ENCODE results near the gene QTRT2. TPM values are rescaled to one million over a fixed set of nuclear protein-coding genes. Genes with fewer than 3 reads are reported as not detected.

QTRT2 gene
- total RNA-seq, 2 experiments from 2014 or later, result 43.1 to 57.2 TPM

- ChIA-PET CTCF (ENCODE audit: unreplicated experiment) (no interaction called here), POLR2A (interaction anchor here (1.2 kb wide), 1 partner anchor 13 kb away, joined by 3 read pairs; no protein-coding TSS in a partner anchor)
- no peaks in the 10 kb centered on the region for H3K9me2 ChIP-seq (ENCODE audit: insufficient read depth, low read length)
- no peak overlapping the region for H2AFZ ChIP-seq (ENCODE audit: low read length)
- H3K4me3 ChIP-seq (ENCODE audit: low read depth, low read length, poor library complexity, severe bottlenecking), result no peak overlapping the region
- no TSS peak for BruUV-seq (replicated peaks)
- intact Hi-C loops (cut with micrococcal nuclease; ENCODE audit: unreplicated experiment), result no loop called here
- H3K36me3 ChIP-seq (ENCODE audit: insufficient read depth, low read length), result peaks cover 99% of the 10 kb centered on the region
- H3K9me3 ChIP-seq (ENCODE audit: low read length), result no peaks in the 10 kb centered on the region
- H3K79me2 ChIP-seq (ENCODE audit: insufficient read depth, low read depth, low read length), result no peaks in the 10 kb centered on the region
- H4K20me1 ChIP-seq (ENCODE audit: insufficient read depth, low read length), result no peaks in the 10 kb centered on the region
- H3K4me2 ChIP-seq (ENCODE audit: low read length), result no peak overlapping the region
- no peak for TF ChIP-seq EZH2phosphoT487 (IDR thresholded peaks at IDR 0.05; ENCODE audit: borderline replicate concordance, low read depth, low read length)
- no peak for TF ChIP-seq CTCF (conservative IDR thresholded peaks at IDR 0.05; ENCODE audit: low read length)
- H3K27ac ChIP-seq (ENCODE audit: low read depth, low read length, poor library complexity, severe bottlenecking), result no peak overlapping the region
- H3K4me1 ChIP-seq (ENCODE audit: insufficient read depth, low read length, poor library complexity, severe bottlenecking), result no peaks in the 10 kb centered on the region
- DNase-seq (ENCODE audit: low spot score), result no peak
These were observed 23.7 kb downstream of the QTRT2 start for GRCh38 chr3:114080201-114080600.

DNA sequence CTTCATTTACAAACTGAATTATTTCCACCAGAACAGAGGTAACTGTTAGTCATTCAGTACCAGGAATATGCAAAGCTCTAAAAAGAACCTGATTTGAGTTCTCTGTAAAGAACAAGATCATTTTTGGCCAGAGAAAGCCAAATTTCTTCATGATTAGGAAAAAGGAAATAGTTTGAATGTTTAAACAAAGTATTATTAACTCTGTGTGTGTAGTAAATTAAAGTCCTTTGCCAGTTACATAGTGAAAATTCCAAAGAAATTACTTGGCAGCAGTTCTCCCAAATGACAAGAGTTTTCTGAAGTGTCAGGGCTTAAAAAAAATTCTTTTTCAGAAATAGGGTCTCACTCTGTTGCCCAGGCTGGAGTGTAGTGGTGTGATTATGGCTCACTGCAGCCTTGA lies 24.5 kb downstream of the QTRT2 start:
- Histone ChIP-seq H3K36me3 (ENCODE audit: insufficient read depth, low read length) (peaks cover 99% of the 10 kb centered on the region), H3K27ac (ENCODE audit: low read depth, low read length, poor library complexity, severe bottlenecking) (no peak overlapping the region), H3K9me3 (ENCODE audit: low read length) (no peaks in the 10 kb centered on the region), H3K4me3 (ENCODE audit: low read depth, low read length, poor library complexity, severe bottlenecking) (no peak overlapping the region), H4K20me1 (ENCODE audit: insufficient read depth, low read length) (no peaks in the 10 kb centered on the region), H3K4me2 (ENCODE audit: low read length) (no peak overlapping the region), H3K4me1 (ENCODE audit: insufficient read depth, low read length, poor library complexity, severe bottlenecking) (no peaks in the 10 kb centered on the region), H2AFZ (ENCODE audit: low read length) (no peak overlapping the region), H3K9me2 (ENCODE audit: insufficient read depth, low read length) (no peaks in the 10 kb centered on the region), H3K79me2 (ENCODE audit: insufficient read depth, low read depth, low read length) (no peaks in the 10 kb centered on the region)
- DNase-seq (ENCODE audit: low spot score), result no peak
- ChIA-PET POLR2A (no interaction called here), CTCF (ENCODE audit: unreplicated experiment) (no interaction called here)
- TF ChIP-seq CTCF (conservative IDR thresholded peaks at IDR 0.05; ENCODE audit: low read length), result no peak
- no peak for TF ChIP-seq EZH2phosphoT487 (IDR thresholded peaks at IDR 0.05; ENCODE audit: borderline replicate concordance, low read depth, low read length)
- intact Hi-C loops (cut with micrococcal nuclease; ENCODE audit: unreplicated experiment), result no loop called here
- BruUV-seq (replicated peaks), result no TSS peak

GRCh38 chr3:114083112-114083511 lies 26.6 kb downstream of the QTRT2 start:
- CTCF ChIA-PET (ENCODE audit: unreplicated experiment), result no interaction called here
- no peak overlapping the region for H3K27ac ChIP-seq (ENCODE audit: low read depth, low read length, poor library complexity, severe bottlenecking)
- DNase-seq (ENCODE audit: low spot score), result no peak

More at GRCh38 chr3:114083112-114083511, 26.6 kb downstream of the QTRT2 start:
- H3K9me3 ChIP-seq (ENCODE audit: low read length), result no peaks in the 10 kb centered on the region
- peaks cover 99% of the 10 kb centered on the region for H3K36me3 ChIP-seq (ENCODE audit: insufficient read depth, low read length)
- no TSS peak for BruUV-seq (replicated peaks)
- TF ChIP-seq CTCF (conservative IDR thresholded peaks at IDR 0.05; ENCODE audit: low read length), result no peak
- no peak for TF ChIP-seq EZH2phosphoT487 (IDR thresholded peaks at IDR 0.05; ENCODE audit: borderline replicate concordance, low read depth, low read length)
- H2AFZ ChIP-seq (ENCODE audit: low read length), result no peak overlapping the region
- H3K79me2 ChIP-seq (ENCODE audit: insufficient read depth, low read depth, low read length), result no peaks in the 10 kb centered on the region
- no peaks in the 10 kb centered on the region for H3K9me2 ChIP-seq (ENCODE audit: insufficient read depth, low read length)
- no peaks in the 10 kb centered on the region for H3K4me1 ChIP-seq (ENCODE audit: insufficient read depth, low read length, poor library complexity, severe bottlenecking)
- POLR2A ChIA-PET, result interaction anchor here (0.7 kb wide), 1 partner anchor 1948 kb away, joined by 4 read pairs; no protein-coding TSS in a partner anchor
- no peaks in the 10 kb centered on the region for H4K20me1 ChIP-seq (ENCODE audit: insufficient read depth, low read length)
- no peak overlapping the region for H3K4me3 ChIP-seq (ENCODE audit: low read depth, low read length, poor library complexity, severe bottlenecking)
- no peak overlapping the region for H3K4me2 ChIP-seq (ENCODE audit: low read length)
- intact Hi-C loops (cut with micrococcal nuclease; ENCODE audit: unreplicated experiment), result no loop called here

All from OCI-LY7 (cell line).